DND-41 (cell line): Measurements from ENCODE around the gene ZNF22.

Experiments
- ATAC-seq: fragments of 200-7000 bp; cut with Tn5 transposase; 3 replicates; pipeline ENCODE4 v1.9.1; 2021; ENCODE audit warnings: low read depth; ENCODE audit not compliant: insufficient read depth
- DNase-seq: peaks from one replicate; pipeline ENCODE4 v3.0.0-alpha.2; 2020
- H2AFZ ChIP-seq: 2 replicates; pipeline ENCODE4 v1.6.0; 2012; ENCODE audit warnings: low read depth, low read length
- H3K27ac ChIP-seq: 2 replicates; pipeline ENCODE4 v1.5.1; 2012; ENCODE audit warnings: low read length, inconsistent platforms
- H3K27me3 ChIP-seq: fragments of 200-600 bp; sonication (generic); 2 replicates; pipeline ENCODE4 v1.6.0; 2012; ENCODE audit warnings: low read length, mild to moderate bottlenecking, inconsistent platforms; ENCODE audit not compliant: insufficient read depth, poor library complexity
- H3K36me3 ChIP-seq: 2 replicates; pipeline ENCODE4 v1.5.1; 2012; ENCODE audit warnings: low read length, inconsistent platforms; ENCODE audit not compliant: insufficient read depth
- H3K4me1 ChIP-seq: 2 replicates; pipeline ENCODE4 v1.5.1; 2012; ENCODE audit warnings: mild to moderate bottlenecking, low read length; ENCODE audit not compliant: insufficient read depth
- H3K4me2 ChIP-seq: 2 replicates; pipeline ENCODE4 v1.6.0; 2012; ENCODE audit warnings: mild to moderate bottlenecking, moderate library complexity, low read length, inconsistent platforms; ENCODE audit not compliant: insufficient read depth
- H3K4me3 ChIP-seq, 2 experiments: fragments of 200-600 bp in 1 of 2; shearing (Covaris generic) in 1 of 2; 2 replicates each; pipeline ENCODE4 v1.5.1; 2012 to 2016; ENCODE audit warnings: inconsistent platforms in 2 of 2, low read length in 2 of 2, mild to moderate bottlenecking in 2 of 2, low read depth in 1 of 2, moderate library complexity in 1 of 2
- H3K79me2 ChIP-seq: 2 replicates; pipeline ENCODE4 v1.6.0; 2012; ENCODE audit warnings: low read length, inconsistent platforms; ENCODE audit not compliant: insufficient read depth
- H3K9ac ChIP-seq: 2 replicates; pipeline ENCODE4 v1.6.0; 2012; ENCODE audit warnings: low read depth, mild to moderate bottlenecking, inconsistent platforms, low read length, moderate library complexity
- H3K9me3 ChIP-seq: 2 replicates; pipeline ENCODE4 v1.5.1; 2012; ENCODE audit warnings: low read length, moderate library complexity, mild to moderate bottlenecking, inconsistent platforms; ENCODE audit not compliant: insufficient read depth, severe bottlenecking
- H4K20me1 ChIP-seq: 2 replicates; pipeline ENCODE4 v1.6.0; 2012; ENCODE audit warnings: low read length; ENCODE audit not compliant: insufficient read depth
- CTCF ChIP-seq: IDR thresholded peaks from 2 replicates; pipeline ENCODE4 v1.5.1; 2012; ENCODE audit warnings: borderline replicate concordance, low read length, moderate library complexity, mild to moderate bottlenecking; ENCODE audit not compliant: poor library complexity, severe bottlenecking; ENCODE audit errors: extremely low read depth
- EZH2 ChIP-seq: IDR thresholded peaks from 3 replicates; pipeline ENCODE4 v1.6.1; 2012; ENCODE audit warnings: borderline replicate concordance, low read depth, mild to moderate bottlenecking, moderate library complexity, low read length, inconsistent platforms; ENCODE audit not compliant: severe bottlenecking

The ZNF22 gene

DNA sequence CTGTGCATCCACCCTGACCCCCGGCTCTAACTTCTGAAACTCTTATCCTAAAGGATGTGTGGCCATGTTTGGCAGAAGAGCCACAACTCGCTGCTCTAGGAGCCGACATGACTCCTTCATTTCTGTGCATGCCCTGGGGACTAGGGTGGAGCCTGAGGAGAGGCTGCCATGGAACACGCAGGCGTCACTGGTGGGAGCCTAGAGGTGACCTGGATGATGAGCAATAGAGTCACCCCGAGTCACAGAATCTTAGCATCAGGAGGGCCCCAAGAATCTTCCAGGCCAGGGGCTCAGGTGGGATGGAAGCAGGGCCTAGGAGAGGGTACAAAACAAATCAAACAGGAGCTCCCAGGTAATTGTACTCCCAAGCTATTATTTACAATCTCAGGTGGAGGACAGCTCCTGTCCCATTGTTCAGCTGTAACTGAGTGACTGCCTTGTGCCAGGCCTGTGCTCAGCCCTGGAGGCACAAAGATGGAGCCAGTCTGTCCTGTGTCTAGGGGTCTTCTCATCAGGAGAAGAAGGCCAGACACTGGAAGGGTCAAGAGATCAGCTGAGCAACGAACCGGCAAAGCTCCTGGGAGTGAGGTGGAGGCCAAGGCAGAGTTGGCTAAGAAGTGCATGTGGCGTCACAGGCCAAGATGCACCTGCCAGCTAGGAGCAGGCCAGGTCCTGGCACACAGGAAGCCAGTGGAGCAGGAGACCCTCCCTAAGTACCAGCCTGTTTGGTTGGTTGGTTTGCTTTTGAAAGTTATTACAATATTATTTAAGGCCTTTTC lies 5.8 kb upstream of the ZNF22 start:
- no peaks in the 10 kb centered on the region for H4K20me1 ChIP-seq
- peaks cover 7% of the 10 kb centered on the region for H3K79me2 ChIP-seq
- DNase-seq (peak; percentile 33), ATAC-seq (peak; percentile 43)
- no peak overlapping the region for H3K4me3 ChIP-seq
- peaks cover 60% of the 10 kb centered on the region for H3K4me1 ChIP-seq
- peak overlapping the region; percentile 37; the same call in 1 of the 2 replicates for H2AFZ ChIP-seq
- no peaks in the 10 kb centered on the region for H3K9me3 ChIP-seq
- H3K9ac ChIP-seq = peak overlapping the region; percentile 30
- H3K36me3 ChIP-seq = no peaks in the 10 kb centered on the region
- TF ChIP-seq CTCF (no peak), EZH2 (no peak)
- H3K27me3 ChIP-seq = no peaks in the 10 kb centered on the region
- H3K27ac ChIP-seq = peak overlapping the region; percentile 87
- H3K4me2 ChIP-seq = peak overlapping the region; percentile 20; the same call in 1 of the 2 replicates

GRCh38 chr10:44995581-44995913 lies 5.2 kb upstream of the ZNF22 start:
- TF ChIP-seq EZH2 (no peak), CTCF (no peak)
- DNase-seq = peak; percentile 48

DNA sequence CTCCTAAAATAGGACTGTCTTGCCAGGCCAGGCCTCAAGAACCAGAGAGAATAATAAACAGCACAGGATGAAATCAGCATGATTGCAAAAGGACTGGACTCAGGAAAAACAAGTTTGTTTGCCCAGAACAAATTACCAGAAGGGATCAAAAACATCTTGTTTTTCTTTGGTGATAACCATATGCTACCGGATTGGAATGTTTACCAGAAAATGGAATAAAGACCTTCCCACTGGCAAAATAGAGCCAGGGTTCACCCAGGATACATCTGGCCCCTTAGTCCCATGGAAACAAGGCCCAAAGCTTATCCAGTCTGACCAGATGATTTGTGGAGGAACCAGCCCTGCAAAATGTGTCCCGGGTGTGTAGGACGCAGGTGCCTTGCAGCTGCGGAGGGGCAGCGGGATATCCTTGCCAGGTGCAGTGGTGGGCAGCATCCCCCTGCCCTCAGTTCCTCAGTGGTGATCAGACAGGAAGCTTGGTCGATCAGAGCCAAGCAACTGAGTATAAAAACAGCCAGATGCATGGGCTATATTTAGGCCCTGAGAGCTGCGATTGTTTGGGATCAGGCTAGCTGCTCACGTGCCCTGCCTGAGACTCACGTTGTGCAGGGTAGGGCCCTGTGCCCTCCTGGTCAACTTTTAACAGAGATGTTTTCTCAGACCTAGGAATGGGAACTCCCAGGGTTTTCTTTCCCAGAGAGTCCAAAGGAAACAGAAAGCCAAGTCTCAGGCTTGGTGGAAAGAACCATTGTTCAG lies 4.6 kb upstream of the ZNF22 start:
- Histone ChIP-seq H4K20me1 (no peaks in the 10 kb centered on the region), H3K36me3 (no peaks in the 10 kb centered on the region), H3K79me2 (peaks cover 17% of the 10 kb centered on the region), H2AFZ (peak overlapping the region; percentile 0; the same call in 1 of the 2 replicates), H3K9ac (peak overlapping the region; percentile 41), H3K4me1 (peaks cover 67% of the 10 kb centered on the region), H3K27me3 (no peaks in the 10 kb centered on the region), H3K9me3 (no peaks in the 10 kb centered on the region), H3K4me2 (peak overlapping the region; percentile 28), H3K4me3 (no peak overlapping the region; a peak in 1 of 4 replicates), H3K27ac (peak overlapping the region; percentile 87)
- TF ChIP-seq CTCF (no peak), EZH2 (no peak)
- DNase-seq = peak; percentile 79
- peak; percentile 59 for ATAC-seq

More at GRCh38 chr10:44995581-44995913, 5.2 kb upstream of the ZNF22 start:
- H3K36me3 ChIP-seq = no peaks in the 10 kb centered on the region
- peak overlapping the region; percentile 20; the same call in 1 of the 2 replicates for H3K4me2 ChIP-seq
- peak overlapping the region; percentile 87 for H3K27ac ChIP-seq
- no peaks in the 10 kb centered on the region for H3K27me3 ChIP-seq
- no peak overlapping the region for H3K4me3 ChIP-seq
- no peak overlapping the region for H2AFZ ChIP-seq
- H3K79me2 ChIP-seq = peaks cover 13% of the 10 kb centered on the region
- H4K20me1 ChIP-seq = no peaks in the 10 kb centered on the region
- peak overlapping the region; percentile 41; the same call in 1 of the 2 replicates for H3K9ac ChIP-seq
- no peaks in the 10 kb centered on the region for H3K9me3 ChIP-seq
- ATAC-seq = peak; percentile 41
- H3K4me1 ChIP-seq = peaks cover 66% of the 10 kb centered on the region
